ENCODE measurements around the gene CNOT4.
"Not testable (repeated sequence)": the region's sequence is repeated elsewhere in the genome, so short reads cannot be mapped to it uniquely, and the experiment has no call there.

CNOT4 gene

GRCh38 chr7:135454060-135454459 lies 55.8 kb downstream of the CNOT4 start:
- no peak for DNase-seq (ENCODE audit: low read depth in 2 of 2)

GRCh38 chr7:135449436-135449835 lies 60.5 kb downstream of the CNOT4 start:
- DNase-seq (ENCODE audit: low read depth in 2 of 2) = no peak

- no peak for DNase-seq (ENCODE audit: low read depth in 2 of 2)
Measured at GRCh38 chr7:135448753-135449152, 61.1 kb downstream of the CNOT4 start.

DNA sequence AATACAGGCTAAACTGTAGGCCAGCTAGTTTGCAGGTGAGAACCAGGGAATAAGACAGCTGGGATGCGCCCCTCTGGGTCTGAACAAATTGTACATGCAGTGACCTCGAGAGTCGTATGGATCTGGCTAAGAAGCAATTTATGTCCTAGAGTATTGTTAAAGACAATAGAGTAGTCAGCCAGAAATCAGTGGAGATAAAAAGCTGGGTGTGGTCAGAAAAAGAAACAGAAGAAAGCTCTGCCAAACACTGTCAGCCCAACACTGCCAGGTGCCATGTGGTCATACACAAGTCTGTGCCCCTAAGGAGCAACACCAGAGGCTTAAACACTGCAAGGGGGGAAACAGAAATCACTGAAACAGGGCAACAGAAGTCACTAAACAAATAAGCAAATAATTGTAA lies 62.2 kb downstream of the CNOT4 start:
- no peak for DNase-seq (ENCODE audit: low read depth in 2 of 2)

GRCh38 chr7:135445690-135446089 lies 64.2 kb downstream of the CNOT4 start:
- no peak for DNase-seq (ENCODE audit: low read depth in 2 of 2)

- not testable (repeated sequence) for DNase-seq (ENCODE audit: low read depth in 2 of 2)
Measured at GRCh38 chr7:135445266-135445665, 64.6 kb downstream of the CNOT4 start.

- no peak for DNase-seq (ENCODE audit: low read depth in 2 of 2)
Measured at GRCh38 chr7:135441791-135442190, 68.1 kb downstream of the CNOT4 start.

DNA sequence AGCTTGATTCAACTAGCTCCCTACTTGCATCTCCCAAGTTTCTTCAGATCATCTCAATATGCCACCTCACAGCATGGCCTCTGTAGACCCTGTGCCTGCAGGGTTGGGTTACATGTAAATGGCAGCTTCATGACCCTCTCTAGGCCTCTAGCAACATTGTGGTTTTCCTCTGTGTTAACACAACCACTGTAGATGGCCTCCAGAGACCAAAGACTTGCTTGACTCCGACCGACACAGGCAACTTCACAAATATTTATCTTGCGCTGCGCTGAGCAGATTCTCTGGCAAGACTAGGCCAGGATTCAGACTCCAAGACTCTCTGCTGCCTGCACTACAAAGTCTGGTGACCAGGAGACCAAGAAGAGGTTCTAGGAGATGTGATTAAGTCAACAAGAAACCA lies 75.9 kb downstream of the CNOT4 start:
- no peak for DNase-seq (ENCODE audit: low read depth in 2 of 2)

- DNase-seq (ENCODE audit: low read depth in 2 of 2) = no peak
Measured at GRCh38 chr7:135430626-135431025, 79.3 kb downstream of the CNOT4 start.

GRCh38 chr7:135428879-135429278 lies 81.0 kb downstream of the CNOT4 start:
- no peak for DNase-seq (ENCODE audit: low read depth in 2 of 2)

- no peak for DNase-seq (ENCODE audit: low read depth in 2 of 2)
Measured at GRCh38 chr7:135428011-135428410, 81.9 kb downstream of the CNOT4 start.

DNA sequence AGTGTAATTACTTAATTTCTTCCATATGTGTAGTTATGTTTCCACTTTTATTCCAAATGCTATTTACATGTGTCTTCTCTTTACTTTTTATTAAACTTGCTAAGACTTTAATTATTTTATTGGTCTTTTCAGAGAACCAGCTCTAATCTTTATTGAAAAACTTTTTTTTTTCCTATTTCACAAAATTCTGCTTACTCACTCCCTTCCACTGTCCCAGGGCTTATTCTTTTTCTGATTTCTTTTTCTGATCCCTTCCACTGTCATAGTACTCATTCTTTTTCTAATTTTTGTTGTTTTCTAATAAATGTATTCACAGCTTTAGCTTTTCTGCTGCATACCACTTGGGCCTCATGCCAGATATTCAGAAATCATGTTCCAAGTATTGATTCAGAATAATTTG lies 82.7 kb downstream of the CNOT4 start:
- DNase-seq (ENCODE audit: low read depth in 2 of 2) = no peak

DNA sequence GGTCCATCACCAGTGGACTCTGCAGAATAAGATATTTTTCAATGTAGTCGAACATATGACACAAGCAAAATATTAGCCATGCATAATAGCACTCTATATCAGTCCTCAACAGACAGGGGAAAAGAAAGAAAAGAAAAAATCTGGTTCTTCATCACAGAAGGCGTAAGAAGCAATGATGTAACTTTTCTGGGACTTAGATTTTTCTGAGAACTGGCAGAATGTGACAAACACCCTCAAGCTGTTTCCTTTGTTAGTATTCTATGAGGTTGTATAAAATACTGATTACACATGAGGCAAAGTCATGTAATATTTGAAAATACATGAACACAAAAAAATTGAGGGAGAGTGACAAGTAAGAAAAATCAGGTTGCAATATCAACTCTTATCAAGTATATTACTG lies 84.9 kb downstream of the CNOT4 start:
- no peak for DNase-seq (ENCODE audit: low read depth in 2 of 2)

GRCh38 chr7:135420786-135421185 lies 89.1 kb downstream of the CNOT4 start:
- no peak for DNase-seq (ENCODE audit: low read depth in 2 of 2)

DNA sequence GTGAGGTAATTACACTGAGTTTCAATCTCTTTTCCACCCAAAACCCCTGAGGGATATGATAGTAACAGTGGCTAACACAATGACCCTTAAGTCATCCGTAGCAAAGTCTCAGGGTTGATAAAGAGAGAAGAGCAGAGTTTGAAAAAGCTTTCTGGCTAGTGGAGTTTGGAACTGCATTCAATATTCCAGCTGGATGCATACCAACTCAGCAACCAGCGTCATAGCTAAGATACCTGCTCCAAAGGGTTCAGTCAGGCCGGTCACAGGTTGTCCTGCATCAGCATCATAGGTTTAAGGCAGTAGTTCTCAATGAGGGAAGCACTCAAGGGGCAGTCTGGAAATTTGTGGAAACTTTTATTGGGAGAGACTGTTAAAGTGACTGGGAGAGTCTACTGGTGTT lies 93.5 kb downstream of the CNOT4 start:
- DNase-seq (ENCODE audit: low read depth in 2 of 2) = no peak

GRCh38 chr7:135414850-135415439 lies 95.0 kb downstream of the CNOT4 start:
- peak in 1 of 2 experiments; percentile 10 for DNase-seq (ENCODE audit: low read depth in 2 of 2)

DNA sequence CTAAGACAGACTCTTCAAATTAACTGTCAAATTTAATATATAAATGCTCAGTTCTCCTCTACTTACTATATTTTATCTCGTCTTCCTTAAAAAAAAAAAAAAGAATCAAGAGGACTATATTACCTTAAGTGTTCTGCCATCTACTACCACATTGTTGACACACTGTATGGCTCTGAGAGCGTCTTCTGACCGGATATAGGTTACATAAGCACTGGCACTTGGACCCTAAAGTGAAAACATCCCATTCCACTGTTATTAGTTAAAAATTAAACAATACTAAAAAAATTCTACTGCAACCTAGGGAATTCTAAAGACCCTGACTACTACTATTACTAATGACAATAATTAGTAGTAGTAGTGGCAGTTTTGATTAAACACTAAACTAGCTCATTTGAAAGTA lies 95.7 kb downstream of the CNOT4 start:
- no peak for DNase-seq (ENCODE audit: low read depth in 2 of 2)

DNA sequence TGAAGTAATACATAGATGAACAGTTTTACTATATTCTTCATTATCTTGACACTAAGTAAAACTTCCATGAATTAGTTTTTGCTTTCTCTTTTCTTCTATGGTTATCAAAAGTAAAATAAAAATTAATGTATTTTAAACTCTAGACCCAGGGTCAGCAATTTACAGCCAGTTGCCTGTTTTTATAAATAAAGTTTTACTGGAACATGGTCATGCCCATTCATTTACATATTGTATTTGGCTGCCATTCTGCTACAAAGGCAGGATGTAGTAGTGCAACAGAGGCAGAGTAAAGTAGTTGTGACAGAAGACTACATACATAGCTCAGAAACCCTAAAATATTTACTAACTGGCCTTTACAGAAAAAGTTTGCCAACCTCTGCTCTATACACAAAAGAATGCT lies 98.8 kb downstream of the CNOT4 start:
- DNase-seq (ENCODE audit: low read depth in 2 of 2) = no peak

- DNase-seq (ENCODE audit: low read depth in 2 of 2) = no peak
Measured at GRCh38 chr7:135410543-135410942, 99.4 kb downstream of the CNOT4 start.

DNA sequence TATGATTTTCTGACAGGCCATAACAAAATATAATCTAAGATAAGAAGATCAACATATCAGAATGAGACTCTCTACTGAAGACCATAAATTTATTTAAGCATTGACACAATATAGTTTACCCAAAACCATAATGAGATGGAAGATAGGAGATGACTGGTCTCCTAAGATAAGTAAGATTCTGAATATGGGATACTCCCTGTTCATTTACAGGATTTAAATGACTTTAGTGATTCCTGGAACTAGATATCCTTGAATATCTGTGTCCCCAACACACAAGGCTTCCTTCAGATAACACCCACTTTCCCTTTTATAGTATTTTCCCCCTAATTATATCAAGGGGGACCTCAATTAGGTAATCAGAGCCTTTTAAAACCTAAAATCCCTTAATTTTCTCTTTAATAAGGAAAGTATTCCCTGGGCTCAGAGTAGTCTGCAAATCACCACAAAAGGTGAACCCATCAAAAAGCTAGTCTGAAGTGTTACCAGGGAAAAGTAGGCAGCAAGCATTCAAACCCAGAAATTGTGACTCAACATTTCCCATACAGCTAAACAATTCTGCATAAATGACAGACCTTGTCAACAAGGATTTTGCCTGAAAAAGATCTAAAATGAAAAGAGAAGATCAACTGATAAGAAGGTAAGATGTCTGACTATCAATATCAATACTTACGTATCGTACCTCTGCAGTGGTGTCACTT lies 99.9 kb downstream of the CNOT4 start:
- DNase-seq (ENCODE audit: low read depth in 2 of 2) = no peak

DNA sequence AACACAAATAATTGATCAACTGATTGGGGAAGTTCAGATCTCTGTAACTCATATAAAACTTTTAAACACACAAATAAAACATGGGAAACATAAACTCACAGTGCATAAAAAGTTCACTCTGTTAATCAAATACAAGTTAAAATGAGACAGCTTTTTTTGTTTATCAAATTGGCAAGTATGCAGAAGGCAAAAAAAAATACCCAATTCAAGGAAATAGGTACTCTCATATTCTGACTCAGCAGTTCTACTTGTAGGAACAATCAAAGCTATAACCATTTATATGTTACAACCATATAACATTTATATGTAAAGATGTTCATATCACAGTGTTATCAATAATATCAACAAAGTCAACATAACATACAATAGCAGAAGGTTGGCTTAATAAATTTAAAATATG lies 102.0 kb downstream of the CNOT4 start:
- DNase-seq (ENCODE audit: low read depth in 2 of 2) = no peak

GRCh38 chr7:135406918-135407317 lies 103.0 kb downstream of the CNOT4 start:
- DNase-seq (ENCODE audit: low read depth in 2 of 2) = no peak

- DNase-seq (ENCODE audit: low read depth in 2 of 2) = no peak
Measured at GRCh38 chr7:135405969-135406368, 103.9 kb downstream of the CNOT4 start.

GRCh38 chr7:135403302-135403701 lies 106.6 kb downstream of the CNOT4 start:
- DNase-seq (ENCODE audit: low read depth in 2 of 2) = no peak
